ENCODE measurements around the gene PPP1R15B.

GRCh38 chr1:204449678-204450280 lies 38.2 kb upstream of the PPP1R15B start:
- TF ChIP-seq, protein P1, sequence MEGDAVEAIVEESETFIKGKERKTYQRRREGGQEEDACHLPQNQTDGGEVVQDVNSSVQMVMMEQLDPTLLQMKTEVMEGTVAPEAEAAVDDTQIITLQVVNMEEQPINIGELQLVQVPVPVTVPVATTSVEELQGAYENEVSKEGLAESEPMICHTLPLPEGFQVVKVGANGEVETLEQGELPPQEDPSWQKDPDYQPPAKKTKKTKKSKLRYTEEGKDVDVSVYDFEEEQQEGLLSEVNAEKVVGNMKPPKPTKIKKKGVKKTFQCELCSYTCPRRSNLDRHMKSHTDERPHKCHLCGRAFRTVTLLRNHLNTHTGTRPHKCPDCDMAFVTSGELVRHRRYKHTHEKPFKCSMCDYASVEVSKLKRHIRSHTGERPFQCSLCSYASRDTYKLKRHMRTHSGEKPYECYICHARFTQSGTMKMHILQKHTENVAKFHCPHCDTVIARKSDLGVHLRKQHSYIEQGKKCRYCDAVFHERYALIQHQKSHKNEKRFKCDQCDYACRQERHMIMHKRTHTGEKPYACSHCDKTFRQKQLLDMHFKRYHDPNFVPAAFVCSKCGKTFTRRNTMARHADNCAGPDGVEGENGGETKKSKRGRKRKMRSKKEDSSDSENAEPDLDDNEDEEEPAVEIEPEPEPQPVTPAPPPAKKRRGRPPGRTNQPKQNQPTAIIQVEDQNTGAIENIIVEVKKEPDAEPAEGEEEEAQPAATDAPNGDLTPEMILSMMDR (conservative IDR thresholded peaks at IDR 0.05; ENCODE audit: low read length), result no peak
- no peak for TF ChIP-seq EZH2phosphoT487 (IDR thresholded peaks at IDR 0.05; ENCODE audit: borderline replicate concordance, low read depth, low read length)
